GF-D8 (cell line): Measurements from ENCODE around the gene MUC12.

Experiments used
- DNase-seq: peaks from one replicate; lab custom pipeline; 2025; lab: John Stamatoyannopoulos, UW

The MUC12 gene

DNA sequence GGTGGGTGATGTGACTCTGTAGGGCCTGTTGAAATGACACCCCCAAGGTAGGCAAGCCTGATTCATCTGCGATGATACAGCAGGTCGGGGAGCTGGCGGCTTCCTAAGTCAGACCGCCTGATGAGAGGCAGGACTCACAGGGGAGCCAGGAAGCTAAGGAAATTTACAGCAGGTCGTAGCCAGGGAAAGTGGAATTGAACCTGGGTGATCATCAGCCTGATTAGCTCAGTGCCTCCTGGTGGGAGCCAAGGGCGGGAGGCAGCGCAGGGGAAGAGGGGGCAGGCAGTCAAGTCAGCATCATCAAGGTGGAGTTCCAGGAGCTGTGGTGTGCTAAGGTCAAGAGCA is 97.4 kb downstream of the MUC12 start:
- no peak for DNase-seq

DNA sequence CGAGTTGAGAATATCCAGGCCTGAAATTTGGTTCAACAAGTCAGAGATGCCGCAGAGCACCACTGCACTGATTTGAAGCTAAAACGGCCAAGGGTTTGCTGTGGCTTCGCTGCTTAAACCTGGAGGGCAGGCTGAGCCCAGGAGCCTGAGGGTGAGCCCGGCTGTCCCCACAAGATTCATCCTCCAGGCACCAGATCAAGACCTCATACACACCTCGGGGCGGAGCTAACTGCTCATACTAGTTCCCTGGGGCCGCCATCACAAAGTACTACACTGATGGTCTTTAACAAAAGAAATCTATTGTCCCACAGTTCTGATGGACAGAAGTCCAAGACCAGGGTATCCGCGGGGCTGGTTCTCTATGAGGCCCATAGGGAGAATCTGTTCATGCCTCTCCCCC is 99.0 kb downstream of the MUC12 start:
- DNase-seq = no peak
